DMS53 (cell line): Measurements from ENCODE around the gene TMEM213.

Source experiments
- DNase-seq: peaks from one replicate; lab custom pipeline; 2025; lab: John Stamatoyannopoulos, UW

Gene TMEM213

GRCh38 chr7:138842111-138842510 lies 44.3 kb downstream of the TMEM213 start:
- DNase-seq: no peak

GRCh38 chr7:138843632-138844580 lies 46.1 kb downstream of the TMEM213 start:
- no peak for DNase-seq

- no peak for DNase-seq
Observed at GRCh38 chr7:138845711-138846110, 47.9 kb downstream of the TMEM213 start.

GRCh38 chr7:138848056-138848980 lies 50.5 kb downstream of the TMEM213 start:
- DNase-seq: no peak

- no peak for DNase-seq
Observed at GRCh38 chr7:138849701-138850100, 51.9 kb downstream of the TMEM213 start.

- no peak for DNase-seq
Observed at GRCh38 chr7:138852469-138852868, 54.7 kb downstream of the TMEM213 start.

- no peak for DNase-seq
Observed at GRCh38 chr7:138853448-138853847, 55.7 kb downstream of the TMEM213 start.

- no peak for DNase-seq
Observed at GRCh38 chr7:138854115-138854645, 56.4 kb downstream of the TMEM213 start.

- DNase-seq: no peak
Observed at GRCh38 chr7:138857728-138858127, 59.9 kb downstream of the TMEM213 start.

- no peak for DNase-seq
Observed at GRCh38 chr7:138861051-138861450, 63.3 kb downstream of the TMEM213 start.

- no peak for DNase-seq
Observed at GRCh38 chr7:138863931-138864330, 66.1 kb downstream of the TMEM213 start.

GRCh38 chr7:138864667-138865066 lies 66.9 kb downstream of the TMEM213 start:
- peak; percentile 18 for DNase-seq

- DNase-seq: peak; percentile 46
Observed at GRCh38 chr7:138865843-138866242, 68.0 kb downstream of the TMEM213 start.

- no peak for DNase-seq
Observed at GRCh38 chr7:138866353-138866752, 68.6 kb downstream of the TMEM213 start.

GRCh38 chr7:138867744-138868143 lies 70.0 kb downstream of the TMEM213 start:
- DNase-seq: no peak

GRCh38 chr7:138868711-138869110 lies 70.9 kb downstream of the TMEM213 start:
- no peak for DNase-seq

GRCh38 chr7:138869353-138869752 lies 71.6 kb downstream of the TMEM213 start:
- no peak for DNase-seq

GRCh38 chr7:138871065-138871813 lies 73.4 kb downstream of the TMEM213 start:
- no peak for DNase-seq

GRCh38 chr7:138871814-138872090 lies 74.0 kb downstream of the TMEM213 start:
- no peak for DNase-seq

- DNase-seq: no peak
Observed at GRCh38 chr7:138872576-138872975, 74.8 kb downstream of the TMEM213 start.

GRCh38 chr7:138873220-138873892 lies 75.6 kb downstream of the TMEM213 start:
- no peak for DNase-seq
